GM23248 (cell line): ENCODE results near the gene ALAS2. TPM values are rescaled to one million over a fixed set of nuclear protein-coding genes. Genes with fewer than 3 reads are reported as not detected.

ENCODE experiments used
- DNase-seq: peaks from one replicate; pipeline ENCODE4 v3.0.0-alpha.2; 2015
- H2AFZ ChIP-seq: fragments of 200-600 bp; sonication (generic); 2 replicates; pipeline ENCODE4 v1.6.1; 2016; ENCODE audit warnings: antibody characterized with exemption
- H3F3A ChIP-seq: fragments of 200-600 bp; sonication (generic); 2 replicates; pipeline ENCODE4 v1.6.1; 2016; ENCODE audit warnings: mild to moderate bottlenecking, antibody characterized with exemption, mixed run types; ENCODE audit not compliant: insufficient read depth
- H3K27ac ChIP-seq: fragments of 200-600 bp; sonication (generic); 2 replicates; pipeline ENCODE4 v1.5.1; 2016; ENCODE audit warnings: mild to moderate bottlenecking
- H3K27me3 ChIP-seq: fragments of 200-600 bp; sonication (generic); replicated peaks from 2 replicates; pipeline ENCODE4 v1.6.1; 2016; ENCODE audit warnings: mild to moderate bottlenecking; ENCODE audit not compliant: insufficient read depth
- H3K36me3 ChIP-seq: fragments of 200-600 bp; sonication (generic); 2 replicates; pipeline ENCODE4 v1.6.1; 2016; ENCODE audit warnings: low read depth, mild to moderate bottlenecking
- H3K4me1 ChIP-seq: fragments of 200-600 bp; sonication (generic); 2 replicates; pipeline ENCODE4 v1.6.1; 2016; ENCODE audit warnings: mild to moderate bottlenecking; ENCODE audit not compliant: insufficient read depth
- H3K4me2 ChIP-seq: fragments of 200-600 bp; sonication (generic); one replicate; pipeline ENCODE4 v1.6.1; 2016; ENCODE audit warnings: mild to moderate bottlenecking; ENCODE audit not compliant: unreplicated experiment
- H3K4me3 ChIP-seq: fragments of 200-600 bp; sonication (generic); 2 replicates; pipeline ENCODE4 v1.5.1; 2016; ENCODE audit warnings: mild to moderate bottlenecking
- H3K79me2 ChIP-seq: fragments of 200-600 bp; sonication (generic); 2 replicates; pipeline ENCODE4 v1.6.1; 2016; ENCODE audit warnings: mild to moderate bottlenecking; ENCODE audit not compliant: insufficient read depth
- H3K9ac ChIP-seq: fragments of 200-600 bp; sonication (generic); 2 replicates; pipeline ENCODE4 v1.6.1; 2016; ENCODE audit warnings: mild to moderate bottlenecking
- H3K9me2 ChIP-seq: fragments of 200-600 bp; sonication (generic); 2 replicates; pipeline ENCODE4 v1.6.1; 2016; ENCODE audit warnings: mixed run types, mild to moderate bottlenecking, moderate library complexity; ENCODE audit not compliant: insufficient read depth
- H3K9me3 ChIP-seq: fragments of 200-600 bp; sonication (generic); one replicate; pipeline ENCODE4 v1.6.1; 2017; ENCODE audit warnings: low read depth
- H4K20me1 ChIP-seq: fragments of 200-600 bp; sonication (generic); 2 replicates; pipeline ENCODE4 v1.6.0; 2016; ENCODE audit not compliant: insufficient read depth
- EZH2 ChIP-seq: fragments of 200-600 bp; sonication (generic); IDR thresholded peaks from 2 replicates; pipeline ENCODE4 v1.6.1; 2018; ENCODE audit warnings: antibody characterized with exemption, mild to moderate bottlenecking; ENCODE audit not compliant: insufficient read depth, poor library complexity, severe bottlenecking
- EZH2phosphoT487 ChIP-seq: fragments of 200-600 bp; sonication (generic); IDR thresholded peaks from 2 replicates; pipeline ENCODE4 v1.6.1; 2018; ENCODE audit warnings: antibody characterized with exemption, moderate library complexity, mild to moderate bottlenecking, low read depth; ENCODE audit not compliant: insufficient read depth
- WGBS, 2 experiments: methylation state at CpG; one replicate each; pipeline ENCODE4 v1.1.6; 2015 to 2017; ENCODE audit warnings: low lambda C conversion rate in 2 of 2, low coverage in 1 of 2; ENCODE audit errors: missing lambda C conversion rate in 2 of 2; 5-methylcytosine and 5-hydroxymethylcytosine counted together
- in situ Hi-C: fragments of 300-500 bp; cut with MboI; formaldehyde crosslinking; loops from 2 replicates; pipeline ENCODE4 v1.15.0; 2020
- polyA plus RNA-seq: library from polyadenylated mRNA; unstranded; fragments of >200 nt; fragmentation: Nextera tagmentation; extraction: Ambion mirVana; gene quantifications from 2 replicates; pipeline ENCODE4 v1.2.1, GENCODE V29; 2016
- total RNA-seq: library from RNA; depleted of rRNA; stranded (reverse); fragments of >200 nt; shearing (Covaris generic); gene quantifications from 2 replicates; pipeline ENCODE4 v1.2.3, GENCODE V29; 2014

The ALAS2 gene
- total and polyA plus RNA-seq, 2 experiments from 2014 or later: not detected

GRCh38 chrX:55026840-55027239, 3.9 kb downstream of the ALAS2 start:
- Histone ChIP-seq H3F3A (no peaks in the 10 kb centered on the region), H3K4me1 (no peaks in the 10 kb centered on the region), H2AFZ (no peak overlapping the region), H3K27me3 (no peaks in the 10 kb centered on the region), H3K79me2 (no peaks in the 10 kb centered on the region), H3K36me3 (no peaks in the 10 kb centered on the region), H4K20me1 (no peaks in the 10 kb centered on the region), H3K4me3 (no peak overlapping the region), H3K9me2 (no peaks in the 10 kb centered on the region), H3K9me3 (no peaks in the 10 kb centered on the region), H3K27ac (no peak overlapping the region), H3K9ac (no peak overlapping the region), H3K4me2 (no peak overlapping the region)
- 38 to 45% methylated on average over 2 of the region's 2 CpGs for WGBS, 2 experiments
- TF ChIP-seq EZH2 (no peak), EZH2phosphoT487 (no peak)
- DNase-seq: no peak
- in situ Hi-C loops: no loop called here

- Histone ChIP-seq H3K9me2 (no peaks in the 10 kb centered on the region), H3K79me2 (no peaks in the 10 kb centered on the region), H3K4me2 (no peak overlapping the region), H3K4me3 (no peak overlapping the region), H3K9ac (no peak overlapping the region), H3K9me3 (no peaks in the 10 kb centered on the region), H3K4me1 (no peaks in the 10 kb centered on the region), H2AFZ (no peak overlapping the region), H3K27me3 (no peaks in the 10 kb centered on the region), H3K36me3 (no peaks in the 10 kb centered on the region), H3K27ac (no peak overlapping the region), H3F3A (no peaks in the 10 kb centered on the region), H4K20me1 (no peaks in the 10 kb centered on the region)
- TF ChIP-seq EZH2phosphoT487 (no peak), EZH2 (no peak)
- peak; percentile 26 for DNase-seq
- in situ Hi-C loops: no loop called here
Measured at GRCh38 chrX:55026143-55026542, 4.6 kb downstream of the ALAS2 start.

- WGBS, 2 experiments: 50 to 84% methylated on average over 1 to 4 of the region's 4 CpGs
- H2AFZ ChIP-seq: no peak overlapping the region
- no peak overlapping the region for H3K4me2 ChIP-seq
- TF ChIP-seq EZH2 (no peak), EZH2phosphoT487 (no peak)
- no peaks in the 10 kb centered on the region for H3K79me2 ChIP-seq
- H3K36me3 ChIP-seq: no peaks in the 10 kb centered on the region
- no peak overlapping the region for H3K9ac ChIP-seq
- no peak overlapping the region for H3K4me3 ChIP-seq
- H3K27ac ChIP-seq: no peak overlapping the region
- no peaks in the 10 kb centered on the region for H3K27me3 ChIP-seq
- no peaks in the 10 kb centered on the region for H3K4me1 ChIP-seq
- no peak for DNase-seq
- H3K9me2 ChIP-seq: no peaks in the 10 kb centered on the region
- no peaks in the 10 kb centered on the region for H3F3A ChIP-seq
- H3K9me3 ChIP-seq: no peaks in the 10 kb centered on the region
- in situ Hi-C loops: no loop called here
- no peaks in the 10 kb centered on the region for H4K20me1 ChIP-seq
Measured at GRCh38 chrX:55014897-55015299, 15.9 kb downstream of the ALAS2 start.

GRCh38 chrX:55011294-55011693, 19.5 kb downstream of the ALAS2 start:
- in situ Hi-C loops: no loop called here
- WGBS, 2 experiments: 42 to 50% methylated on average over 2 of the region's 2 CpGs

GRCh38 chrX:55008571-55009358, 22.0 kb downstream of the ALAS2 start:
- H3K79me2 ChIP-seq: no peaks in the 10 kb centered on the region
- no peak for TF ChIP-seq EZH2
- TF ChIP-seq EZH2phosphoT487: no peak
- in situ Hi-C loops: no loop called here
- H4K20me1 ChIP-seq: no peaks in the 10 kb centered on the region
- no peak overlapping the region for H3K9ac ChIP-seq
- no peaks in the 10 kb centered on the region for H3F3A ChIP-seq
- H2AFZ ChIP-seq: no peak overlapping the region
- peaks cover 3% of the 10 kb centered on the region; the same call in 1 of the 2 replicates for H3K36me3 ChIP-seq
- no peak overlapping the region for H3K27ac ChIP-seq
- H3K27me3 ChIP-seq: no peaks in the 10 kb centered on the region
- no peaks in the 10 kb centered on the region for H3K9me2 ChIP-seq
- peak; percentile 21 for DNase-seq
- 71 to 73% methylated on average over 9 of the region's 9 CpGs for WGBS, 2 experiments
- 0 out of 2 replicates have a peak, but pooled peaks cover 5% of the 10 kb centered on the region for H3K4me1 ChIP-seq
- no peaks in the 10 kb centered on the region for H3K9me3 ChIP-seq
- no peak overlapping the region for H3K4me2 ChIP-seq
- H3K4me3 ChIP-seq: no peak overlapping the region

More at GRCh38 chrX:55011294-55011693, 19.5 kb downstream of the ALAS2 start:
- no peaks in the 10 kb centered on the region for H4K20me1 ChIP-seq
- H3K4me1 ChIP-seq: 0 out of 2 replicates have a peak, but pooled peaks cover 5% of the 10 kb centered on the region
- no peaks in the 10 kb centered on the region for H3K79me2 ChIP-seq
- H3K27ac ChIP-seq: no peak overlapping the region
- no peak overlapping the region for H2AFZ ChIP-seq
- no peaks in the 10 kb centered on the region for H3K9me2 ChIP-seq
- H3K9me3 ChIP-seq: no peaks in the 10 kb centered on the region
- H3K9ac ChIP-seq: no peak overlapping the region
- H3K4me2 ChIP-seq: no peak overlapping the region
- DNase-seq: peak; percentile 23
- H3K36me3 ChIP-seq: no peaks in the 10 kb centered on the region
- no peaks in the 10 kb centered on the region for H3K27me3 ChIP-seq
- no peaks in the 10 kb centered on the region for H3F3A ChIP-seq
- TF ChIP-seq EZH2: no peak
- no peak for TF ChIP-seq EZH2phosphoT487
- H3K4me3 ChIP-seq: no peak overlapping the region
